ENCODE data around the gene SCN2A.

Gene SCN2A

DNA sequence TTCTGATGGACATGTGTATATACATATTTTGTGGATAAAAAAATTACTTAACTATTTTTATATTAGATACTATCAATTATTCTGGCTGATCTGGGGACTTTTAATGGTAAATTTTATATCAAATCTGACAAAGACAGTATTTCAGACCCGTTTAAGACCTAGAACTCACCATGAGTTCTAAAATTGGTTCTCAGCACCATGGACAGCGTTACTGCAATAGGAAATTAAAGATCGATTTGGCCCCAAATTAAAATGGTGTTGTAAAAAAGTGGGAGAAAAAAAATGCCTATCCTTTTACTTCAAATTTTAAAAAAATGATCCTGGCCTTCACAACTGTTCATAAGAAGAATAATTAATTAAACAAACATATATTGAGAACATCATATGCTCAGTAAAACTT, 919 bp upstream of the SCN2A start:
- no peak overlapping the region for H2BK5ac ChIP-seq (ENCODE audit: low read length)
- no peak overlapping the region for H3K18ac ChIP-seq (ENCODE audit: low read length)
- H3K14ac ChIP-seq (ENCODE audit: low read length), result no peak overlapping the region
- H4K91ac ChIP-seq (ENCODE audit: low read depth, low read length, poor library complexity), result no peak overlapping the region
- H3K9ac ChIP-seq (ENCODE audit: low read depth, low read length, poor library complexity), result no peak overlapping the region
- H3K4me1 ChIP-seq (ENCODE audit: control insufficient read depth in 2 of 2, insufficient read depth in 1 of 2, low read depth in 1 of 2, low read length in 2 of 2), result no peaks in the 10 kb centered on the region
- no peaks in the 10 kb centered on the region for H3K79me1 ChIP-seq (ENCODE audit: low read depth, low read length)
- H2BK15ac ChIP-seq (ENCODE audit: low read length), result no peak overlapping the region
- H3K4me2 ChIP-seq (ENCODE audit: insufficient read depth, low read length, poor library complexity, severe bottlenecking), result no peak overlapping the region
- peaks cover 0 to 4% (median 0%) of the 10 kb centered on the region in 3 experiments for H3K27me3 ChIP-seq (ENCODE audit: control insufficient read depth in 3 of 3, insufficient read depth in 3 of 3, low read depth in 1 of 3, low read length in 3 of 3)
- H3K4ac ChIP-seq (ENCODE audit: low read length), result no peak overlapping the region
- no peak overlapping the region for H2AFZ ChIP-seq (ENCODE audit: low read length)
- H3K9me3 ChIP-seq (replicated peaks in 1 of 2; ENCODE audit: control insufficient read depth in 2 of 2, insufficient read depth in 1 of 2, low read depth in 1 of 2, low read length in 2 of 2), result no peaks in the 10 kb centered on the region
- no peak overlapping the region for H2BK12ac ChIP-seq (ENCODE audit: low read length)
- H3K23ac ChIP-seq (ENCODE audit: low read depth, low read length, poor library complexity), result no peak overlapping the region
- no peak overlapping the region for H2AK5ac ChIP-seq (ENCODE audit: low read depth, low read length)
- no peak overlapping the region for H2BK120ac ChIP-seq (ENCODE audit: low read depth, low read length)
- H3K4me3 ChIP-seq (ENCODE audit: low read length in 2 of 2), result no peak overlapping the region
- no CpG with 5 or more reads among the region's 3 CpGs for WGBS, 2 donors (ENCODE audit: extremely low coverage in 2 of 2, insufficient read length in 2 of 2, insufficient replicate concordance in 1 of 2)
- no peaks in the 10 kb centered on the region for H3K36me3 ChIP-seq (replicated peaks in 1 of 2; ENCODE audit: control insufficient read depth in 2 of 2, insufficient read depth in 2 of 2, low read length in 2 of 2)
- DNase-seq (ENCODE audit: low spot score), result peak; percentile 38
- no peak overlapping the region for H4K8ac ChIP-seq (ENCODE audit: low read depth, low read length)
- H3K27ac ChIP-seq (replicated peaks; ENCODE audit: low read length), result no peak overlapping the region

DNA sequence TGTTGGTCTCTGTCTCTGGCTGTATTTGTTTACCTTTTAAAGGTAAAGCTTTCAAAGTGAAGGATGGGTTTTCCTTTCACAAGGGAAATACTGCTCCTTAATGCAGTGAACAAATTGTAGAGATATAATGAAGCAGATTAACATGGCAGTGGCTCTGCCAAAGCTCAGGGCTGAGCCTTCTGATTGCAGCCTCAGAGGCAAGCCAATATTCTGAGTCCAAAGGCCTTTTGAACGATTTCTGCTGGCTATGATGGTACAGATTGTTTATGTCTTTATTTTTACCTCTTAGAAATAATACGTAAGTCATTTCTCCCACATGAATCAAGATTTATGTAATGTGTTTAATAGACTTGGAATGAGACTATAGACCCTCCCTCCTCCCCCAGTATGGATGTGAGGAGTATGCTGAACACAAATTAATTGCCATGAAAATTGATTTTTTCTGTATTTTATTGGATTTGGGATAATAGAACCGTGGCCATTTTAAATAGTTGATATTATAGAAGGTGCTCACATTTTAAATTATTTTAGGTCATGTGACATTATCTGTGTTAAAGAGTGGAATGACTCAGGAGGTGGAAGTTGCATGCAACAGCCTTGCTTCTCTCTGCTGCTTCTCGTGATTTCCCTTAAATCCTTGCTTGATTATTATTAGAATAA, 772 bp downstream of the SCN2A start:
- H2BK15ac ChIP-seq (ENCODE audit: low read length), result no peak overlapping the region
- no peaks in the 10 kb centered on the region for H3K9me3 ChIP-seq (replicated peaks in 1 of 2; ENCODE audit: control insufficient read depth in 2 of 2, insufficient read depth in 1 of 2, low read depth in 1 of 2, low read length in 2 of 2)
- H4K91ac ChIP-seq (ENCODE audit: low read depth, low read length, poor library complexity), result no peak overlapping the region
- no peak overlapping the region for H3K27ac ChIP-seq (replicated peaks; ENCODE audit: low read length)
- H3K79me1 ChIP-seq (ENCODE audit: low read depth, low read length), result no peaks in the 10 kb centered on the region
- no peak overlapping the region for H3K23ac ChIP-seq (ENCODE audit: low read depth, low read length, poor library complexity)
- H3K4me2 ChIP-seq (ENCODE audit: insufficient read depth, low read length, poor library complexity, severe bottlenecking), result no peak overlapping the region
- no peak overlapping the region for H2AK5ac ChIP-seq (ENCODE audit: low read depth, low read length)
- H3K4me1 ChIP-seq (ENCODE audit: control insufficient read depth in 2 of 2, insufficient read depth in 1 of 2, low read depth in 1 of 2, low read length in 2 of 2), result no peaks in the 10 kb centered on the region
- no peak overlapping the region for H3K18ac ChIP-seq (ENCODE audit: low read length)
- H2AFZ ChIP-seq (ENCODE audit: low read length), result no peak overlapping the region
- H3K36me3 ChIP-seq (replicated peaks in 1 of 2; ENCODE audit: control insufficient read depth in 2 of 2, insufficient read depth in 2 of 2, low read length in 2 of 2), result no peaks in the 10 kb centered on the region
- WGBS, 2 donors (ENCODE audit: extremely low coverage in 2 of 2, insufficient read length in 2 of 2, insufficient replicate concordance in 1 of 2), result no CpG with 5 or more reads among the region's 4 CpGs
- H2BK12ac ChIP-seq (ENCODE audit: low read length), result no peak overlapping the region
- no peaks in the 10 kb centered on the region for H3K27me3 ChIP-seq (ENCODE audit: control insufficient read depth in 3 of 3, insufficient read depth in 3 of 3, low read depth in 1 of 3, low read length in 3 of 3)
- H3K4ac ChIP-seq (ENCODE audit: low read length), result no peak overlapping the region
- no peak overlapping the region for H3K14ac ChIP-seq (ENCODE audit: low read length)
- H2BK5ac ChIP-seq (ENCODE audit: low read length), result no peak overlapping the region
- no peak overlapping the region for H4K8ac ChIP-seq (ENCODE audit: low read depth, low read length)
- no peak for DNase-seq (ENCODE audit: low spot score)
- no peak overlapping the region for H3K9ac ChIP-seq (ENCODE audit: low read depth, low read length, poor library complexity)
- H2BK120ac ChIP-seq (ENCODE audit: low read depth, low read length), result no peak overlapping the region
- no peak overlapping the region for H3K4me3 ChIP-seq (ENCODE audit: low read length in 2 of 2)

DNA sequence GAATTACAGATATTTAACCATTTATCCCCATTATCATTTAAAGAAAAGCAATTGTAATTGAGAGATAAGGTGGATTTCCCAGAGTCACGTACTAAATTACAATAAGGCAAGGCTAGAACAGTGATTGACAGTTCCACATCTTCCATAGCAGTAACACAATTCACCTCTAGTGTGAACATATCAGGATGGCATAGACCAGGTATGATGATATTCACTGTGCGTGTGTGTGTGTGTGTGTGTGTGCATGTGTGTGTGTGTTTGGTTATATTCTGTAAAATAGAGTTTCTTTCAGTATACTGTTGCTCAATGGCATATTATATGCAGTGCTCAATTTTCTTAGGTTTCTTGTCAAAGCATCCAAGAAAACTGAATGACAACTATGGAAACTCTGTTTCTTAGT, 1.7 kb downstream of the SCN2A start:
- no peak overlapping the region for H3K4ac ChIP-seq (ENCODE audit: low read length)
- no peak overlapping the region for H4K91ac ChIP-seq (ENCODE audit: low read depth, low read length, poor library complexity)
- no peak overlapping the region for H2AFZ ChIP-seq (ENCODE audit: low read length)
- no peak overlapping the region for H3K9ac ChIP-seq (ENCODE audit: low read depth, low read length, poor library complexity)
- H3K79me1 ChIP-seq (ENCODE audit: low read depth, low read length), result no peaks in the 10 kb centered on the region
- H3K14ac ChIP-seq (ENCODE audit: low read length), result no peak overlapping the region
- no peak overlapping the region for H2AK5ac ChIP-seq (ENCODE audit: low read depth, low read length)
- no peak overlapping the region for H2BK120ac ChIP-seq (ENCODE audit: low read depth, low read length)
- H3K4me2 ChIP-seq (ENCODE audit: insufficient read depth, low read length, poor library complexity, severe bottlenecking), result no peak overlapping the region
- H4K8ac ChIP-seq (ENCODE audit: low read depth, low read length), result no peak overlapping the region
- no CpG with 5 or more reads among the region's 2 CpGs for WGBS, 2 donors (ENCODE audit: extremely low coverage in 2 of 2, insufficient read length in 2 of 2, insufficient replicate concordance in 1 of 2)
- no peak for DNase-seq (ENCODE audit: low spot score)
- no peak overlapping the region for H3K18ac ChIP-seq (ENCODE audit: low read length)
- no peak overlapping the region for H2BK12ac ChIP-seq (ENCODE audit: low read length)
- no peaks in the 10 kb centered on the region for H3K9me3 ChIP-seq (replicated peaks in 1 of 2; ENCODE audit: control insufficient read depth in 2 of 2, insufficient read depth in 1 of 2, low read depth in 1 of 2, low read length in 2 of 2)
- no peak overlapping the region for H2BK5ac ChIP-seq (ENCODE audit: low read length)
- H3K23ac ChIP-seq (ENCODE audit: low read depth, low read length, poor library complexity), result no peak overlapping the region
- no peak overlapping the region for H3K27ac ChIP-seq (replicated peaks; ENCODE audit: low read length)
- H3K4me3 ChIP-seq (ENCODE audit: low read length in 2 of 2), result no peak overlapping the region
- H2BK15ac ChIP-seq (ENCODE audit: low read length), result no peak overlapping the region
- no peaks in the 10 kb centered on the region for H3K27me3 ChIP-seq (ENCODE audit: control insufficient read depth in 3 of 3, insufficient read depth in 3 of 3, low read depth in 1 of 3, low read length in 3 of 3)
- no peaks in the 10 kb centered on the region for H3K4me1 ChIP-seq (ENCODE audit: control insufficient read depth in 2 of 2, insufficient read depth in 1 of 2, low read depth in 1 of 2, low read length in 2 of 2)
- H3K36me3 ChIP-seq (replicated peaks in 1 of 2; ENCODE audit: control insufficient read depth in 2 of 2, insufficient read depth in 2 of 2, low read length in 2 of 2), result no peaks in the 10 kb centered on the region

DNA sequence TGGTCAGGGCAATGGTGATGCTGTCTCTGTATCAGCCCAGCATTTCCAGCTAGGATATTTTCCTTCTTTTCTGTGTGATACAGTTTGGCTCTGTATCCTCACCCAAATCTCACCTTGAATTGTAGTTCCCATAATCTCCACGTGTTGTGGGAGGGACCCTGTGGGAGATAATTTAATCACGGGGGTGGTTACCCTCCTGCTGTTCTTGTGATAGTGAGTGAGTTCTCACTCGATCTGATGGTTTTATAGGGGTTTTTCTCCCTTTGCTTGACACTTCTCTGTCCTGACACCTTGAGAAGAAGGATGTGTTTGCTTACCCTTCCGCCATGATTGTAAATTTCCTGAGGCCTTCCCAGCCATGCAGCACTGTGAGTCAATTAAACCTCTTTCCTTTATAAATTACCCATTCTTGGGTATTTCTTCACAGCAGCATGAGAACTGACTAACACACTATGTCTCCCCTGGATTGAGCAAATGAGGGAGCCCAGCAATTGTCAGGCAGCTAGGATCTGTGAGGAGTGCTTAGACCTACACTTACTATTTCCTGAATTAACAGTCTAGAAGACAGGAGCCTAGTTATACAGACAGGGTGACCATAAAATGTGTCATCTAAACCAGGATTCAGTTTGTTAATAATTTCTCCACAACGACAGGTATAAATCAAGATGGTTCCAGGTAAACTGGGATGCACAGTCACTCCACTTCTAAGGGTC, 6.0 kb downstream of the SCN2A start:
- Histone ChIP-seq H4K8ac (ENCODE audit: low read depth, low read length) (no peak overlapping the region), H3K14ac (ENCODE audit: low read length) (no peak overlapping the region), H3K27ac (replicated peaks; ENCODE audit: low read length) (no peak overlapping the region), H2BK120ac (ENCODE audit: low read depth, low read length) (no peak overlapping the region), H3K4me1 (ENCODE audit: control insufficient read depth in 2 of 2, insufficient read depth in 1 of 2, low read depth in 1 of 2, low read length in 2 of 2) (no peaks in the 10 kb centered on the region), H3K27me3 (ENCODE audit: control insufficient read depth in 3 of 3, insufficient read depth in 3 of 3, low read depth in 1 of 3, low read length in 3 of 3) (no peaks in the 10 kb centered on the region), H2BK15ac (ENCODE audit: low read length) (no peak overlapping the region), H3K79me1 (ENCODE audit: low read depth, low read length) (no peaks in the 10 kb centered on the region), H2AK5ac (ENCODE audit: low read depth, low read length) (no peak overlapping the region), H3K4me3 (ENCODE audit: low read length in 2 of 2) (no peak overlapping the region), H3K4me2 (ENCODE audit: insufficient read depth, low read length, poor library complexity, severe bottlenecking) (no peak overlapping the region), H4K91ac (ENCODE audit: low read depth, low read length, poor library complexity) (no peak overlapping the region), H2BK12ac (ENCODE audit: low read length) (no peak overlapping the region), H3K18ac (ENCODE audit: low read length) (no peak overlapping the region), H3K36me3 (replicated peaks in 1 of 2; ENCODE audit: control insufficient read depth in 2 of 2, insufficient read depth in 2 of 2, low read length in 2 of 2) (no peaks in the 10 kb centered on the region), H2AFZ (ENCODE audit: low read length) (no peak overlapping the region), H2BK5ac (ENCODE audit: low read length) (no peak overlapping the region), H3K9ac (ENCODE audit: low read depth, low read length, poor library complexity) (no peak overlapping the region), H3K4ac (ENCODE audit: low read length) (no peak overlapping the region), H3K9me3 (replicated peaks in 1 of 2; ENCODE audit: control insufficient read depth in 2 of 2, insufficient read depth in 1 of 2, low read depth in 1 of 2, low read length in 2 of 2) (no peaks in the 10 kb centered on the region), H3K23ac (ENCODE audit: low read depth, low read length, poor library complexity) (no peak overlapping the region)
- no peak for DNase-seq (ENCODE audit: low spot score)
- no CpG with 5 or more reads among the region's 5 CpGs for WGBS, 2 donors (ENCODE audit: extremely low coverage in 2 of 2, insufficient read length in 2 of 2, insufficient replicate concordance in 1 of 2)
